Measurements from ENCODE around the gene LAMA1.

- TF ChIP-seq CTCF (IDR thresholded peaks at IDR 0.05 in 8 of 11, conservative IDR thresholded peaks at IDR 0.05 in 3 of 11) (no peak), POLR2A (IDR thresholded peaks at IDR 0.05) (no peak)
Observed at GRCh38 chr18:7072593-7072992, 45.0 kb downstream of the LAMA1 start.
